ENCODE measurements around the gene MRPL20. TPM values are rescaled to one million over a fixed set of nuclear protein-coding genes. Genes with fewer than 3 reads are reported as not detected.

Gene MRPL20
- total RNA-seq, 1 experiment from 2014 or later = 110 TPM

DNA sequence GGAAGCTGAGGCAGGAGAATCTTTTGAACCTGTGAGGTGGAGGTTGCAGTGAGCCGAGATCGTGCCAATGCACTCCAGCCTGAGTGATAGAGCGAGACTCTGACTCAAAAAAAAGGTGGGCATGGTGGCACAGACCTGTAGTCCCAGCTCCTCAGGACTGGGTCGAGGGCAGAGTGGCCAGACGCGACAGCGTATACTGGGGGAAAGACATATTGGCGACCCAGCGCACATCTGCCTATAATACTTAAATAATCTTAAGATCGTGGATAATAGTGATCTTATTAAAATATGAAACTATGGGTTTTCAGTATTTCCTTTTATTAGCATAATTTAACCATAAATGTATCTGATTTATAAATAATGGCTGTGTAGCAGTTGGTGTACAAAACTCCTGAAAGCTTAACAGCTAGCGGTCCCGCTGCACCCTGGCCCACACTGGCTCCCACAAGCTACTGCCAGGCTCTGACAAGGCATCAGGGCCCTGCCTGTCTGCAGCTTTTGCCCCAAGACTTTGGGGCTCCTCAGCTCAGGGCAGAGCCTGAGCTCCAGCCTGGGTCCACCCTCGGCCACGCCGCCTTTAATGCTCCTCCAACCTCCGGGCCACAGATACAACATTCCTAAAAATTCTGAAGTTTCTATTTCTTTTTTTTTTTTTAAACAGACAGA, 29.4 kb downstream of the MRPL20 start:
- H3K4me3 ChIP-seq (ENCODE audit: low read depth, low read length) = no peak overlapping the region
- ChIA-PET CTCF (no interaction called here), POLR2A (no interaction called here)
- no TSS peak for BruUV-seq (replicated peaks)
- intact Hi-C loops (cut with micrococcal nuclease; ENCODE audit: unreplicated experiment) = no loop called here
- no peaks in the 10 kb centered on the region for H3K27me3 ChIP-seq (replicated peaks; ENCODE audit: control insufficient read depth, insufficient read depth, low read length)
- H3K4me3 Mint-ChIP-seq (ENCODE audit: unreplicated experiment) = no peak overlapping the region
- no peak for TF ChIP-seq CTCF (IDR thresholded peaks at IDR 0.05; ENCODE audit: insufficient read depth in 1 of 2, low read depth in 1 of 2, low read length in 1 of 2, severe bottlenecking in 1 of 2, unreplicated experiment in 1 of 2)
- peaks cover 5% of the 10 kb centered on the region for H3K9me3 Mint-ChIP-seq (ENCODE audit: unreplicated experiment)
- no peak overlapping the region for H3K27ac Mint-ChIP-seq (ENCODE audit: unreplicated experiment)
- H3K36me3 ChIP-seq (ENCODE audit: control insufficient read depth, insufficient read depth, low read length) = no peaks in the 10 kb centered on the region
- no peaks in the 10 kb centered on the region for H3K4me1 Mint-ChIP-seq (ENCODE audit: low read depth, unreplicated experiment)
- H3K36me3 Mint-ChIP-seq (ENCODE audit: insufficient read depth, unreplicated experiment) = peaks cover 10% of the 10 kb centered on the region
- no peaks in the 10 kb centered on the region for H3K27me3 Mint-ChIP-seq (ENCODE audit: insufficient read depth, unreplicated experiment)
- H3K9me3 ChIP-seq = no peaks in the 10 kb centered on the region
- DNase-seq = no peak
- peaks cover 6% of the 10 kb centered on the region for H3K4me1 ChIP-seq

- H3K4me3 Mint-ChIP-seq (ENCODE audit: unreplicated experiment) = peak overlapping the region; percentile 85
- peak overlapping the region; percentile 93 for H3K27ac Mint-ChIP-seq (ENCODE audit: unreplicated experiment)
- DNase-seq = no peak
- H3K9me3 Mint-ChIP-seq (ENCODE audit: unreplicated experiment) = no peaks in the 10 kb centered on the region
- POLR2A ChIA-PET = no interaction called here
- H3K36me3 Mint-ChIP-seq (ENCODE audit: insufficient read depth, unreplicated experiment) = peaks cover 10% of the 10 kb centered on the region
- no peaks in the 10 kb centered on the region for H3K27me3 Mint-ChIP-seq (ENCODE audit: insufficient read depth, unreplicated experiment)
- BruUV-seq (replicated peaks) = no TSS peak
- CTCF ChIA-PET = interaction anchor here (1.3 kb wide), 1 partner anchor 28 kb away, joined by 4 read pairs; no protein-coding TSS in a partner anchor
- no peaks in the 10 kb centered on the region for H3K27me3 ChIP-seq (replicated peaks; ENCODE audit: control insufficient read depth, insufficient read depth, low read length)
- intact Hi-C loops (cut with micrococcal nuclease; ENCODE audit: unreplicated experiment) = no loop called here
- H3K4me1 Mint-ChIP-seq (ENCODE audit: low read depth, unreplicated experiment) = no peaks in the 10 kb centered on the region
- H3K4me1 ChIP-seq = peaks cover 6% of the 10 kb centered on the region
- no peaks in the 10 kb centered on the region for H3K36me3 ChIP-seq (ENCODE audit: control insufficient read depth, insufficient read depth, low read length)
- H3K4me3 ChIP-seq (ENCODE audit: low read depth, low read length) = no peak overlapping the region
- TF ChIP-seq CTCF (IDR thresholded peaks at IDR 0.05; ENCODE audit: insufficient read depth in 1 of 2, low read depth in 1 of 2, low read length in 1 of 2, severe bottlenecking in 1 of 2, unreplicated experiment in 1 of 2) = no peak
- no peaks in the 10 kb centered on the region for H3K9me3 ChIP-seq
Measured at GRCh38 chr1:1376551-1377226, 30.4 kb downstream of the MRPL20 start.

DNA sequence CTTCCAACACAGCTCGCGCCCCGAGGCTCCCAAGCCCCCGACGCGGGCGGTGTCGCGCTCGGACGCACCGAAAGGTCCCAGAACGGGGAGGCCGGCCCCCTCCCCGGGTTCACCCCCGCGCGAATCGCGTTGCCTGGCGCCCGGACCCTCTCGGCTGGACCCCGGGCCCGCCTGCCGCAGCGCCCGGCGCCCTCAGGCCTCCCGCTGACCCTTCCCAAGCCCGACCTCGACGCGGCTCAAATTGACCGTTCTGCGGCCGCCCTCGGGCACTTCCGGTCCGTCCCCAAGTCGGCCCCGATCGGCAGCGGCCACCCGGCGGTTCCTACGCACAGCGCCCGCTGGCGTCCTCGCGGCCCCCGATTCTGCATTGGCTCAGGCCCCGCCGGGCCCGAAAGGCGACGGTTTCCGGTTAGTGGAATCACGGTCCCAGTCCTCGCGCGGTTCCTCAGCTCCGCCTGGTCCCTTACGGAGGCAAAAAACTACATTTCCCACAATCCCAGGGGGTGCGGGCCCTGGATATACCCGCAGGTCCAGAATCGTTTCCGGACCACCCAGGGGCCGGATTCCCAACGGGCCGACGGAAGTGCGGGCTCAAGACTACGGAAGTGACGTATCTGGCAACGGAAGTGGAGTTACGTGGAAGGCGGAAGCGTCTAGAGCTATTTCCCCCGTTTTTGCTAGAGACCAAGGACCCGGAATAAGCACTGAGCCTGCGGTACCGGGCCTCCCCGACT, 32.0 kb downstream of the MRPL20 start, which contains the start of gene AURKAIP1:
TSS of gene AURKAIP1 (minus strand) at position 279 of the 734 bp plus-strand sequence. CDS start 451 bp downstream, outside the sequence.
- no peaks in the 10 kb centered on the region for H3K4me1 Mint-ChIP-seq (ENCODE audit: low read depth, unreplicated experiment)
- H3K9me3 Mint-ChIP-seq (ENCODE audit: unreplicated experiment) = no peaks in the 10 kb centered on the region
- Histone ChIP-seq H3K4me1 (peaks cover 6% of the 10 kb centered on the region), H3K4me3 (ENCODE audit: low read depth, low read length) (peak within 1 kb of the TSS; percentile 84), H3K36me3 (ENCODE audit: control insufficient read depth, insufficient read depth, low read length) (no peaks in the 10 kb centered on the region), H3K27me3 (replicated peaks; ENCODE audit: control insufficient read depth, insufficient read depth, low read length) (no peaks in the 10 kb centered on the region), H3K9me3 (no peaks in the 10 kb centered on the region)
- H3K36me3 Mint-ChIP-seq (ENCODE audit: insufficient read depth, unreplicated experiment) = peaks cover 16% of the 10 kb centered on the region
- CTCF ChIA-PET = interaction anchor here (0.6 to 1.3 kb wide), 3 partner anchors 21 to 170 kb away, joined by 4 to 10 read pairs (median 6); no protein-coding TSS in a partner anchor
- TF ChIP-seq CTCF (IDR thresholded peaks at IDR 0.05; ENCODE audit: insufficient read depth in 1 of 2, low read depth in 1 of 2, low read length in 1 of 2, severe bottlenecking in 1 of 2, unreplicated experiment in 1 of 2) = peak in 1 of 2 experiments; percentile 39
- no TSS peak for BruUV-seq (replicated peaks)
- peak within 1 kb of the TSS; percentile 93 for H3K27ac Mint-ChIP-seq (ENCODE audit: unreplicated experiment)
- intact Hi-C loops (cut with micrococcal nuclease; ENCODE audit: unreplicated experiment) = no loop called here
- peak; percentile 97 to 98 for DNase-seq
- POLR2A ChIA-PET = interaction anchor here (0.5 to 1.2 kb wide), 8 partner anchors 18 to 349 kb away, joined by 4 to 16 read pairs (median 5); partner anchors contain the start of genes CCNL2 and CDK11A
- H3K27me3 Mint-ChIP-seq (ENCODE audit: insufficient read depth, unreplicated experiment) = no peaks in the 10 kb centered on the region
- H3K4me3 Mint-ChIP-seq (ENCODE audit: unreplicated experiment) = peak within 1 kb of the TSS; percentile 85
